AG04450 (cell line): Measurements from ENCODE around the gene SOWAHA. TPM values are rescaled to one million over a fixed set of nuclear protein-coding genes. Genes with fewer than 3 reads are reported as not detected.
"Not testable (repeated sequence)": the region's sequence is repeated elsewhere in the genome, so short reads cannot be mapped to it uniquely, and the experiment has no call there.

Source experiments
- CTCF ChIA-PET: fragments of 300-600, 350-600 bp; formaldehyde crosslinking; extraction: SDS; loops from one replicate; lab custom pipeline; 2022; ENCODE audit warnings: antibody characterized with exemption, inconsistent platforms; lab: Charles Lee
- POLR2A ChIA-PET: fragments of 350-600 bp; formaldehyde crosslinking; extraction: SDS; loops from one replicate; lab custom pipeline; 2021; ENCODE audit warnings: antibody characterized with exemption, inconsistent platforms; lab: Yijun Ruan, JAX
- DNase-seq: peaks from one replicate; pipeline ENCODE4 v3.0.0-alpha.2; 2011; ENCODE audit warnings: low read depth, low spot score
- H3K27ac ChIP-seq: one replicate; pipeline ENCODE4 v1.5.1; 2012; ENCODE audit warnings: low read depth, low read length, control low read depth
- H3K27me3 ChIP-seq: one replicate; pipeline ENCODE4 v1.6.0; 2012; ENCODE audit warnings: low read length; ENCODE audit not compliant: control insufficient read depth, insufficient read depth
- H3K4me3 ChIP-seq: 2 replicates; pipeline ENCODE4 v1.5.1; 2011; ENCODE audit warnings: mild to moderate bottlenecking, low read depth, low read length, control low read depth
- H3K9me3 ChIP-seq: 2 replicates; pipeline ENCODE4 v1.5.1; 2012; ENCODE audit warnings: low read length; ENCODE audit not compliant: control insufficient read depth, insufficient read depth
- CTCF ChIP-seq: IDR thresholded peaks from 2 replicates; pipeline ENCODE4 v1.5.1; 2011; ENCODE audit warnings: low read depth, low read length, control low read depth, inconsistent platforms
- polyA plus RNA-seq: library from polyadenylated mRNA; depleted of rRNA; stranded (reverse); fragments of >200 nt; gene quantifications from 2 replicates; pipeline ENCODE4 v1.2.3, GENCODE V29; 2011

Gene SOWAHA
- polyA plus RNA-seq, 1 experiment = not detected

- no peak for TF ChIP-seq CTCF
- ChIA-PET CTCF (interaction anchor here (1.1 to 3.1 kb wide), 4 partner anchors 11 to 34 kb away, joined by 3 to 14 read pairs (median 10); partner anchors contain the start of gene SHROOM1), POLR2A (interaction anchor here (0.7 to 1.6 kb wide), 3 partner anchors 12 to 31 kb away, joined by 3 read pairs; no protein-coding TSS in a partner anchor)
- H3K9me3 ChIP-seq = no peaks in the 10 kb centered on the region
- H3K4me3 ChIP-seq = no peak overlapping the region
- H3K27me3 ChIP-seq = no peaks in the 10 kb centered on the region
- H3K27ac ChIP-seq = no peak overlapping the region
- no peak for DNase-seq
These were observed 41.2 kb downstream of the SOWAHA start for GRCh38 chr5:132854301-132854700.

- not testable (repeated sequence) for H3K9me3 ChIP-seq, H3K27me3 ChIP-seq, DNase-seq, H3K27ac ChIP-seq, H3K4me3 ChIP-seq
- ChIA-PET POLR2A (interaction anchor here (1.1 to 1.6 kb wide), 2 partner anchors 11 to 16 kb away, joined by 3 read pairs; no protein-coding TSS in a partner anchor), CTCF (interaction anchor here (1.1 to 3.1 kb wide), 4 partner anchors 10 to 35 kb away, joined by 3 to 14 read pairs (median 10); partner anchors contain the start of gene SHROOM1)
These were observed 41.9 kb downstream of the SOWAHA start for GRCh38 chr5:132854992-132855391.

- POLR2A ChIA-PET = no interaction called here
- no peak overlapping the region for H3K27ac ChIP-seq
- H3K9me3 ChIP-seq = no peaks in the 10 kb centered on the region
- DNase-seq = no peak
- CTCF ChIA-PET = interaction anchor here (3.1 kb wide), 1 partner anchor 36 kb away, joined by 13 read pairs; no protein-coding TSS in a partner anchor
- no peak overlapping the region for H3K4me3 ChIP-seq
- no peak for TF ChIP-seq CTCF
- H3K27me3 ChIP-seq = no peaks in the 10 kb centered on the region
These were observed 42.9 kb downstream of the SOWAHA start for GRCh38 chr5:132856011-132856410.

- Histone ChIP-seq H3K27ac (no peak overlapping the region), H3K27me3 (no peaks in the 10 kb centered on the region), H3K9me3 (no peaks in the 10 kb centered on the region), H3K4me3 (no peak overlapping the region)
- DNase-seq = no peak
- no peak for TF ChIP-seq CTCF
- ChIA-PET POLR2A (no interaction called here), CTCF (interaction anchor here (0.5 to 2.8 kb wide), 8 partner anchors 23 to 474 kb away, joined by 3 to 11 read pairs (median 4); partner anchors contain the start of gene SHROOM1)
These were observed 46.9 kb downstream of the SOWAHA start for GRCh38 chr5:132859889-132860437.

- CTCF ChIA-PET = interaction anchor here (0.7 to 2.8 kb wide), 7 partner anchors 22 to 474 kb away, joined by 3 to 11 read pairs (median 4); partner anchors contain the start of gene SHROOM1
These were observed 47.6 kb downstream of the SOWAHA start for GRCh38 chr5:132860742-132861141.

More at GRCh38 chr5:132860742-132861141, 47.6 kb downstream of the SOWAHA start:
- H3K27me3 ChIP-seq = no peaks in the 10 kb centered on the region
- DNase-seq = no peak
- POLR2A ChIA-PET = no interaction called here
- no peak overlapping the region for H3K27ac ChIP-seq
- no peak for TF ChIP-seq CTCF
- no peaks in the 10 kb centered on the region for H3K9me3 ChIP-seq
- no peak overlapping the region for H3K4me3 ChIP-seq
